Panc1 (cell line): ENCODE measurements around the gene SIK2.

Experiments
- CTCF ChIP-seq: fragments of 450-650 bp; IDR thresholded peaks from 2 replicates; pipeline ENCODE4 v1.5.1; 2017; ENCODE audit warnings: mild to moderate bottlenecking
- POLR2AphosphoS5 ChIP-seq: IDR thresholded peaks from 2 replicates; pipeline ENCODE4 v1.6.1; 2012; ENCODE audit warnings: mild to moderate bottlenecking, low read depth, low read length, moderate library complexity
- SIN3A ChIP-seq: IDR thresholded peaks from 2 replicates; pipeline ENCODE4 v1.6.1; 2012; ENCODE audit warnings: low read depth, mild to moderate bottlenecking, low read length, moderate library complexity, borderline replicate concordance; ENCODE audit not compliant: insufficient read depth

- TF ChIP-seq CTCF (no peak), POLR2AphosphoS5 (no peak), SIN3A (no peak)
Observed at GRCh38 chr11:111634981-111635705, 32.9 kb downstream of the SIK2 start.
